WI38 (cell line): ENCODE measurements around the gene CD55.

Experiments used
- H3K4me3 ChIP-seq: 2 replicates; pipeline ENCODE4 v1.5.1; 2011; ENCODE audit warnings: low read depth, mild to moderate bottlenecking, control low read depth, low read length
- TF ChIP-seq, protein P1 (sequence below): IDR thresholded peaks from 2 replicates; pipeline ENCODE4 v1.5.1; 2012; ENCODE audit warnings: low read depth, mild to moderate bottlenecking, control low read depth, low read length

The CD55 gene

DNA sequence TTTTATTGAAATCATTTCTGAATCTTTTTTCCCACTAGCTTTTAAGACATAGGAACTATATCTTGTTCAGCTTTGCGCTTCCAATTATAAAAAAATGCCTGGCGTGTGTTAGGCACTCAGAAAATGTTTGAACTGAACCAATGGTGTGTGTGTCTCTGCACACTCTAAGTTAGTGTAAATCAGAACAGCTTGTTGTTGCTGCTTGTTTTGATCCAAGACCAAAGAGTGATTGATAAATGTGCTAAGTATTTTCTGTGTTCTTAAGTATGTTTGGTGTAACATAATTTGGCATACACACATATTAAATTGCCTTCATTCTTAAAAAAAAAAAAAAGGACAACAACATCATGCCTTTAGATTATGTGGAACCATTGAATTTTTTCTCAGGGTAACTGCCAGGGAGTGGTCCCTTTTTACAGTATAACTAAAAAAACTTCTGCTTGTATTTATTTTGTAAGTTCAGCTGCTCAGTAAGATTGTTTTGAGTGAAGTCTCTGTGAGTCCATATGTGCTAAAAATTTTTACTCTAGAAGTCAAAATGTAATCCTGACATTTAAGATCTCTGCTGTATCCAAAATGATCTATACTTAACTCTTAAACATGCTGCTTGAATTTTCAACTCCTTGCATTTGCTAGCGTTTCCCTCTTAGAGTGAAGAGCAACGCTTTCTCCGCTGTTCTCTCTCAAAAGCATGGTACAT, 8.7 kb downstream of the CD55 start:
- H3K4me3 ChIP-seq = no peak overlapping the region
- TF ChIP-seq, protein P1, sequence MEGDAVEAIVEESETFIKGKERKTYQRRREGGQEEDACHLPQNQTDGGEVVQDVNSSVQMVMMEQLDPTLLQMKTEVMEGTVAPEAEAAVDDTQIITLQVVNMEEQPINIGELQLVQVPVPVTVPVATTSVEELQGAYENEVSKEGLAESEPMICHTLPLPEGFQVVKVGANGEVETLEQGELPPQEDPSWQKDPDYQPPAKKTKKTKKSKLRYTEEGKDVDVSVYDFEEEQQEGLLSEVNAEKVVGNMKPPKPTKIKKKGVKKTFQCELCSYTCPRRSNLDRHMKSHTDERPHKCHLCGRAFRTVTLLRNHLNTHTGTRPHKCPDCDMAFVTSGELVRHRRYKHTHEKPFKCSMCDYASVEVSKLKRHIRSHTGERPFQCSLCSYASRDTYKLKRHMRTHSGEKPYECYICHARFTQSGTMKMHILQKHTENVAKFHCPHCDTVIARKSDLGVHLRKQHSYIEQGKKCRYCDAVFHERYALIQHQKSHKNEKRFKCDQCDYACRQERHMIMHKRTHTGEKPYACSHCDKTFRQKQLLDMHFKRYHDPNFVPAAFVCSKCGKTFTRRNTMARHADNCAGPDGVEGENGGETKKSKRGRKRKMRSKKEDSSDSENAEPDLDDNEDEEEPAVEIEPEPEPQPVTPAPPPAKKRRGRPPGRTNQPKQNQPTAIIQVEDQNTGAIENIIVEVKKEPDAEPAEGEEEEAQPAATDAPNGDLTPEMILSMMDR = no peak

DNA sequence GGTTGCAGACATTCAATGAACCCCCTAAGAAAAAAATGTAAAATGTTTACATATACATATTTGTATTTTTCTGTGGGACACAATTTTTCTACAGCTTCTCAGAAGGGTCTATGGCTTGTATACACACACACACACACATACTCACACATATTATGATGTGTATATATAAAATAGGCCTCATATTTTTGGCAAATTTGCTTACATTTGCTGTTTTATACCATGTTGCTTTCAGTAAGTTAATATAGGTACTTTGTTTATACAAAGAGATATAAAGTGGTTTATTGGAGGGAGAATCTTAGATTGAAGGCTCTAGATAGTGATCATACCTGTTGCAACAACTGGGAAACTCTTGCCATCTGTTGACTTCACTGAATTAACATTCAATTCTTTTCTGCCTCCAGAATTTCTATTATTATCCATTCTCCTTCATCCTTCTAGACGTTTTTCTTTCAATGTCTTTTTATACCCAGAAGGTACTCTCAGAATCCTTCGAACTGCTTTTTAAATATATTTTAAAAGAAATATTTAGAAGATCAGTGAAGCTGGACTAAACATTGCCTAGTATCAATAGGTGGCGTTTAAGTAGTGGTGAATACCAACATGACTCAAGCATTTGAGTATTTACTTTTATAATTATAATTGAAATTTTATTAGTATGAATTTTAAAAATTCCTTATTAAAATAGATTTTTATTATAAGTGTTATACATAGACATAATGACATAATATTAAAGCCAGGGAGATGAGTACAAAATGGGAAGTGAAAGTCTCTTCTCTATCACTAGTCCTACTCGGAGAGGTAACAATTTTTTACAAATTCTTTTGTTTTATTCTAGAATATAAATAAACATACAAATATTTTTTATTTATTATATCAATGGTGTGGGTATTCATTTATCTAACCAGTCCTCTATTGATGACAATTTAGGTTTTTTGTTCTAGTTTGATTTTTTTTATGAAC, 10.2 kb downstream of the CD55 start:
- no peak overlapping the region for H3K4me3 ChIP-seq
- TF ChIP-seq, protein P1 = no peak

DNA sequence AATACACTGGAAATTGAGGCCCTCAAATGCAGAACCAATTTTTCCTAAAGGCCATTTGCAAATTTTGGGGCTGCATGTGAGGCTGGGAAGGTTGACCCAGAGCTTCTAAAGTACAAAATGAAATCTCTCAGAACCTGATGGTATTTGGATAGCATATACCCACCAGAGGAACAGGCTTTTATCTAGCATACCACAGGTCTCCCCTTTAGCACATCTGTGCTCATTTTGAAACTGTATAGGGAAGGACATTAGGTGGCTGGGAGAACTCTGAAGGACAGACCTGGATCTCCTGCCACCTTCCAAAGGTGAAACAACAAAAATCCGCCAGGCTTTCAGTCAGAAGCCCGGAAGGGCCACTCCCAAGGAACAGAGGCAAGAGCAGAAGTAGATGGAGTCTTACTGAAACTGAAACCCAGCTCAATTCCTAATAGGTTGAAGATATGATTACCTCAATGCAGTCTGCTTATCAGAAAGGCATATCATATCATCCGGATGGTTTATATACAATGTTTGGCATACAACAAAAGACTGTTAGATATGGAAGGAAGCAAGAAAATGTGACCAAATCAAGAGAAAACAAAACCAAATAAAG, 11.6 kb downstream of the CD55 start:
- TF ChIP-seq, protein P1 = no peak
- H3K4me3 ChIP-seq = no peak overlapping the region

DNA sequence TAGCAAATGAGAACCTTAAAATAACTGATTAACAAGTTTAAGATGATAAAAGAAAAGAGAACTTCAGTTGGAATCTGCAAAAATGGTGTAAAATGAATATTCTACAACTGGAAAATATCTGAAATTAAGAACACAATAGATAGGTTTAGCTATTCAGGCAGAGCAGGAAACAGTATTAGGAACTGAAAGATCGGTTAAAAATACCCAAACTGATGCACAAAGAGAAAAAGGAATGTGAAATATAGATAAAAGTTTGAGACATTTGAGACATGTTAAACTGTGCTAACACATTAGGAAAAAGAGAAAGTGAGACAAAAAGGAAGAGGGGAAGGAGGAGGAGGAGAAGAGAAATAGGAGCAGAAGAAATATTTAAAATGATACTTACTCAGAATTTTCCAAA, 12.1 kb downstream of the CD55 start:
- TF ChIP-seq, protein P1 = no peak
- no peak overlapping the region for H3K4me3 ChIP-seq

DNA sequence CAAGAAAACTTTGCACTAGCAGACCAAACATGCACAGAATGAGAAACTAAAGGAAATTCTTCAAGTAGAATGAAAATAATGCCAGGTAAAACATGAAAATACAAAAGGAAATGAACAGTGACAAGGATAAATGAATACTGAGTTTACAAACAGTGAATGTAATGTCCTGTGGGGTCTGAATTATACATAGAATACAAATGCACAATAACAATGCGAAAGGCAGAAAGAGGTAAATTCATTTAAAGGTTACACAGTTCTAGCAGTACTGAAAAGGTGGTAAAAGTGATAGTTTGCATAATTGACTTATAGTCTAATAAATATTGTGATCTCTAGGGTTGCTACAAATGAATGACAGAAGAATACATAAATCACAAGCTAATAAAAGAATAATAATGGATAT, 12.9 kb downstream of the CD55 start:
- H3K4me3 ChIP-seq = no peak overlapping the region
- TF ChIP-seq, protein P1 = no peak

DNA sequence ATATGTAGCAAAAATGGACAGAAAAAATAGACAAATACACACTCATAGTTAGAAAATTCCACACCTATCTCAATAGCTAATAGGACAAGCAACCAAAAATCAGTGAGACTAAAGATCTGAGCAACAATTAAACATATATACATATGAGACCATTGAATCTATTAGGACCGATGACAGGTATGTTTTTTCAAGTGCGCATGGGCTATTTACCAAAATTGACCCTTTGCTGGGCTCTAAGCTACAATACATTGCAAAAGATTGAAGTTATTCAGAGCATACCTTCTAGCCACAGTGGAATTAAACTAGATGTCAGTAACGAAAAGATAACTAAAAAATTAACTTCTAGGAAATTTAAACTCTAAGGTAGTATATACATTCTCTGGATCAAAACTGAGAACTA, 13.7 kb downstream of the CD55 start:
- TF ChIP-seq, protein P1 = no peak
- H3K4me3 ChIP-seq = no peak overlapping the region
